Ishikawa (cell line): Measurements from ENCODE around the gene CA12.

ENCODE experiments used
- CEBPB ChIP-seq: IDR thresholded peaks from 2 replicates; pipeline ENCODE4 v1.6.1; 2012
- CREB1 ChIP-seq: IDR thresholded peaks from 2 replicates; pipeline ENCODE4 v1.6.1; 2012; ENCODE audit warnings: low read depth
- EGR1 ChIP-seq: IDR thresholded peaks from 2 replicates; pipeline ENCODE4 v1.6.1; 2012
- EP300 ChIP-seq: IDR thresholded peaks from 2 replicates; pipeline ENCODE4 v1.6.1; 2012; ENCODE audit warnings: borderline replicate concordance
- FOXM1 ChIP-seq: IDR thresholded peaks from 2 replicates; pipeline ENCODE4 v1.6.1; 2012; ENCODE audit warnings: low read depth, borderline replicate concordance
- RAD21 ChIP-seq: IDR thresholded peaks from 2 replicates; pipeline ENCODE4 v1.6.1; 2012; ENCODE audit warnings: low read depth
- TAF1 ChIP-seq: IDR thresholded peaks from 2 replicates; pipeline ENCODE4 v1.6.1; 2012; ENCODE audit warnings: low read depth, mild to moderate bottlenecking
- YY1 ChIP-seq: IDR thresholded peaks from 2 replicates; pipeline ENCODE4 v1.6.1; 2012; ENCODE audit warnings: low read depth
- ZBTB7A ChIP-seq: IDR thresholded peaks from 2 replicates; pipeline ENCODE4 v1.6.1; 2012; ENCODE audit warnings: low read depth
- TF ChIP-seq, protein P1 (sequence below): IDR thresholded peaks from 2 replicates; pipeline ENCODE4 v1.6.1; 2012
- TF ChIP-seq, protein P2 (sequence below): IDR thresholded peaks from 2 replicates; pipeline ENCODE4 v1.6.1; 2012
- TF ChIP-seq, protein P3 (sequence below): IDR thresholded peaks from 2 replicates; pipeline ENCODE4 v1.6.1; 2012; ENCODE audit warnings: low read depth, mild to moderate bottlenecking

DNA sequence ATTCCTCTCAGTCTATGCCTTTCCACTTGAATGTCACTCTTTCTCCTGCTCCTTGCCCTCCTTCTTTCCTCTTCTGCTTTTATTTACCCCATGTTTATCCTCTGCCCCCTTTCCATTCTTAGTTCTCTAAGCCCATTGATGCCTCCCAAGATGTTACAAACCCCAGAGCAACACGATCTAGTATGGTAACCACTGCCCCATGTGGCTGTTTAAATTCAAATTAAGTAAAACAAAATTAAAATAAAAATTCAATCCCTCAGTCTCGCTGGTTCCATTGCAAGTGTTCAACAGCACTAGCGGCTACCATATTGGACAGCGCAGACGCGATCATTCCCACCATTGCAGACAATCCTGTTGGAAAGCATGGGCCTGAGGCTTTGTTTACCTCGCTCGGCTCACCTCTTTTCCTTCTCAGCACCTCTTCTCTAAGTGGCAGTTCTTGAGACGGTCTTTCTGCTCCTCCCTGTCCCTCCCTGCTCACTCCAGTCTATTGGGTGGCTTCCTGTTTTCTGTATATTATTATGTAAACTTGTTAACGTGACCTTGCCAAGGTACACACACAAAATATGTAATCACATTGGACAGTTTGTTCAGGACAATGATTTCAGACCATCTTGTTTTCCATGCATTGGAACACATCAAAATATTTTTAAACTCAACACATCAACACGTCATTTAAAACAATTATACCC, 21.8 kb upstream of the CA12 start:
- TF ChIP-seq EGR1 (no peak), YY1 (no peak), CREB1 (no peak), CEBPB (no peak), FOXM1 (no peak), RAD21 (no peak), EP300 (no peak), ZBTB7A (no peak), TAF1 (no peak)
- TF ChIP-seq, protein P1, sequence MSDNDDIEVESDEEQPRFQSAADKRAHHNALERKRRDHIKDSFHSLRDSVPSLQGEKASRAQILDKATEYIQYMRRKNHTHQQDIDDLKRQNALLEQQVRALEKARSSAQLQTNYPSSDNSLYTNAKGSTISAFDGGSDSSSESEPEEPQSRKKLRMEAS = no peak
- TF ChIP-seq, protein P2, sequence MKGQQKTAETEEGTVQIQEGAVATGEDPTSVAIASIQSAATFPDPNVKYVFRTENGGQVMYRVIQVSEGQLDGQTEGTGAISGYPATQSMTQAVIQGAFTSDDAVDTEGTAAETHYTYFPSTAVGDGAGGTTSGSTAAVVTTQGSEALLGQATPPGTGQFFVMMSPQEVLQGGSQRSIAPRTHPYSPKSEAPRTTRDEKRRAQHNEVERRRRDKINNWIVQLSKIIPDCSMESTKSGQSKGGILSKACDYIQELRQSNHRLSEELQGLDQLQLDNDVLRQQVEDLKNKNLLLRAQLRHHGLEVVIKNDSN = no peak
- TF ChIP-seq, protein P3, sequence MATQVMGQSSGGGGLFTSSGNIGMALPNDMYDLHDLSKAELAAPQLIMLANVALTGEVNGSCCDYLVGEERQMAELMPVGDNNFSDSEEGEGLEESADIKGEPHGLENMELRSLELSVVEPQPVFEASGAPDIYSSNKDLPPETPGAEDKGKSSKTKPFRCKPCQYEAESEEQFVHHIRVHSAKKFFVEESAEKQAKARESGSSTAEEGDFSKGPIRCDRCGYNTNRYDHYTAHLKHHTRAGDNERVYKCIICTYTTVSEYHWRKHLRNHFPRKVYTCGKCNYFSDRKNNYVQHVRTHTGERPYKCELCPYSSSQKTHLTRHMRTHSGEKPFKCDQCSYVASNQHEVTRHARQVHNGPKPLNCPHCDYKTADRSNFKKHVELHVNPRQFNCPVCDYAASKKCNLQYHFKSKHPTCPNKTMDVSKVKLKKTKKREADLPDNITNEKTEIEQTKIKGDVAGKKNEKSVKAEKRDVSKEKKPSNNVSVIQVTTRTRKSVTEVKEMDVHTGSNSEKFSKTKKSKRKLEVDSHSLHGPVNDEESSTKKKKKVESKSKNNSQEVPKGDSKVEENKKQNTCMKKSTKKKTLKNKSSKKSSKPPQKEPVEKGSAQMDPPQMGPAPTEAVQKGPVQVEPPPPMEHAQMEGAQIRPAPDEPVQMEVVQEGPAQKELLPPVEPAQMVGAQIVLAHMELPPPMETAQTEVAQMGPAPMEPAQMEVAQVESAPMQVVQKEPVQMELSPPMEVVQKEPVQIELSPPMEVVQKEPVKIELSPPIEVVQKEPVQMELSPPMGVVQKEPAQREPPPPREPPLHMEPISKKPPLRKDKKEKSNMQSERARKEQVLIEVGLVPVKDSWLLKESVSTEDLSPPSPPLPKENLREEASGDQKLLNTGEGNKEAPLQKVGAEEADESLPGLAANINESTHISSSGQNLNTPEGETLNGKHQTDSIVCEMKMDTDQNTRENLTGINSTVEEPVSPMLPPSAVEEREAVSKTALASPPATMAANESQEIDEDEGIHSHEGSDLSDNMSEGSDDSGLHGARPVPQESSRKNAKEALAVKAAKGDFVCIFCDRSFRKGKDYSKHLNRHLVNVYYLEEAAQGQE = no peak
